Measurements from ENCODE around the gene B3GNT9.

The B3GNT9 gene

GRCh38 chr16:67150833-67151396 lies at the start of gene B3GNT9:
TSS of gene B3GNT9 (minus strand) at chr16:67150998. CDS start at chr16:67150485, 513 bp downstream.
- Mint-ChIP-seq H3K27ac (no peak within 1 kb of the TSS), H3K9me3 (no peaks in the 10 kb centered on the region)
- peak; percentile 67 for DNase-seq

GRCh38 chr16:67200491-67200890 lies 49.7 kb upstream of the B3GNT9 start:
- H3K4me1 Mint-ChIP-seq: peaks cover 8% of the 10 kb centered on the region

More at GRCh38 chr16:67150833-67151396, at the start of gene B3GNT9:
- Mint-ChIP-seq H3K36me3 (ENCODE audit: low read depth) (peaks cover 25% of the 10 kb centered on the region), H3K4me1 (peaks cover 4% of the 10 kb centered on the region), H3K27me3 (ENCODE audit: low read depth, poor library complexity) (peaks cover 68% of the 10 kb centered on the region), H3K4me3 (peak within 1 kb of the TSS; percentile 77)
- TF ChIP-seq CTCF (IDR thresholded peaks at IDR 0.05): no peak

GRCh38 chr16:67199808-67200198 lies 49.0 kb upstream of the B3GNT9 start:
- no peak for DNase-seq
- Mint-ChIP-seq H3K4me3 (no peak overlapping the region), H3K27me3 (ENCODE audit: low read depth, poor library complexity) (peaks cover 16% of the 10 kb centered on the region), H3K9me3 (no peaks in the 10 kb centered on the region), H3K4me1 (peaks cover 8% of the 10 kb centered on the region), H3K36me3 (ENCODE audit: low read depth) (peaks cover 28% of the 10 kb centered on the region), H3K27ac (no peak overlapping the region)
- no peak for TF ChIP-seq CTCF (IDR thresholded peaks at IDR 0.05)

More at GRCh38 chr16:67200491-67200890, 49.7 kb upstream of the B3GNT9 start:
- Mint-ChIP-seq H3K36me3 (ENCODE audit: low read depth) (peaks cover 22% of the 10 kb centered on the region), H3K27me3 (ENCODE audit: low read depth, poor library complexity) (peaks cover 17% of the 10 kb centered on the region), H3K27ac (no peak overlapping the region), H3K4me3 (no peak overlapping the region), H3K9me3 (no peaks in the 10 kb centered on the region)
- DNase-seq: no peak
- TF ChIP-seq CTCF (IDR thresholded peaks at IDR 0.05): no peak

GRCh38 chr16:67199011-67199807 lies 48.4 kb upstream of the B3GNT9 start, which contains the start of gene ELMO3:
TSS of gene ELMO3 (plus strand) at chr16:67199131. CDS start at chr16:67199327, 196 bp downstream.
- Mint-ChIP-seq H3K9me3 (no peaks in the 10 kb centered on the region), H3K4me1 (peaks cover 8% of the 10 kb centered on the region), H3K27ac (no peak within 1 kb of the TSS), H3K4me3 (no peak within 1 kb of the TSS), H3K27me3 (ENCODE audit: low read depth, poor library complexity) (peaks cover 16% of the 10 kb centered on the region), H3K36me3 (ENCODE audit: low read depth) (peaks cover 31% of the 10 kb centered on the region)
- TF ChIP-seq CTCF (IDR thresholded peaks at IDR 0.05): peak; percentile 45
- peak; percentile 52 for DNase-seq

GRCh38 chr16:67198238-67198734 lies 47.5 kb upstream of the B3GNT9 start:
- Mint-ChIP-seq H3K36me3 (ENCODE audit: low read depth) (peaks cover 37% of the 10 kb centered on the region), H3K27me3 (ENCODE audit: low read depth, poor library complexity) (peaks cover 16% of the 10 kb centered on the region), H3K27ac (no peak overlapping the region), H3K4me1 (peaks cover 17% of the 10 kb centered on the region), H3K9me3 (no peaks in the 10 kb centered on the region), H3K4me3 (no peak overlapping the region)
- TF ChIP-seq CTCF (IDR thresholded peaks at IDR 0.05): no peak
- DNase-seq: no peak
